Immature natural killer cell (primary cell): ENCODE results near the gene RPL19. TPM values are rescaled to one million over a fixed set of nuclear protein-coding genes. Genes with fewer than 3 reads are reported as not detected.
"Not testable (repeated sequence)": the region's sequence is repeated elsewhere in the genome, so short reads cannot be mapped to it uniquely, and the experiment has no call there.

ENCODE experiments used
- DNase-seq, 3 donors: peaks; one replicate each; pipeline ENCODE4 v3.0.0; 2022; ENCODE audit warnings: mixed read lengths in 1 of 3
- H3K27ac Mint-ChIP-seq, 6 donors: one replicate each; pipeline ENCODE4 v1.8.0; 2020; ENCODE audit warnings: mixed read lengths in 6 of 6, mild to moderate bottlenecking in 5 of 6, inconsistent platforms in 4 of 6, moderate library complexity in 3 of 6
- H3K27me3 Mint-ChIP-seq, 3 donors: one replicate each; pipeline ENCODE4 v1.8.0; 2020 to 2021; ENCODE audit warnings: low read depth in 3 of 3, mild to moderate bottlenecking in 3 of 3, mixed read lengths in 3 of 3, moderate library complexity in 3 of 3, inconsistent platforms in 1 of 3
- H3K36me3 Mint-ChIP-seq, 3 donors: one replicate each; pipeline ENCODE4 v1.8.0; 2020; ENCODE audit warnings: mixed read lengths in 3 of 3, inconsistent platforms in 2 of 3, mild to moderate bottlenecking in 2 of 3
- H3K4me1 Mint-ChIP-seq, 2 donors: one replicate each; pipeline ENCODE4 v1.8.0; 2020; ENCODE audit warnings: inconsistent platforms in 2 of 2, mild to moderate bottlenecking in 2 of 2, mixed read lengths in 2 of 2, moderate library complexity in 1 of 2
- H3K4me3 Mint-ChIP-seq, 5 donors: one replicate each; pipeline ENCODE4 v1.8.0; 2020; ENCODE audit warnings: mild to moderate bottlenecking in 5 of 5, mixed read lengths in 5 of 5, inconsistent platforms in 3 of 5, moderate library complexity in 3 of 5
- H3K9me3 Mint-ChIP-seq, 6 donors: one replicate each; pipeline ENCODE4 v1.8.0; 2020; ENCODE audit warnings: mild to moderate bottlenecking in 6 of 6, mixed read lengths in 6 of 6, inconsistent platforms in 4 of 6, moderate library complexity in 3 of 6
- polyA plus RNA-seq, 3 donors: library from polyadenylated mRNA; unstranded; fragments of 300-500 nt; fragmentation: Illumina TruSeq; gene quantifications; one replicate each; pipeline ENCODE4 v1.2.3, GENCODE V29; 2021

RPL19 gene
- polyA plus RNA-seq, 3 donors from 2014 or later, result 1,129 to 1,798 (median 1,451) TPM

- Mint-ChIP-seq H3K27ac (peak overlapping the region; percentile 85 to 97 (median 92)), H3K9me3 (no peaks in the 10 kb centered on the region), H3K27me3 (peaks cover 0 to 7% (median 6%) of the 10 kb centered on the region in 3 donors), H3K4me1 (peaks cover 19 to 21% of the 10 kb centered on the region in 2 donors), H3K36me3 (no peaks in the 10 kb centered on the region), H3K4me3 (peak overlapping the region; percentile 61 to 86 (median 79))
- DNase-seq, result peak; percentile 70 to 89 (median 71)
Observed at GRCh38 chr17:39238311-39238972, 38.4 kb downstream of the RPL19 start.

- peak; percentile 38 to 47 (median 46) for DNase-seq
- no peaks in the 10 kb centered on the region for H3K9me3 Mint-ChIP-seq
- peaks cover 2 to 12% (median 7%) of the 10 kb centered on the region in 3 donors for H3K27me3 Mint-ChIP-seq
- H3K36me3 Mint-ChIP-seq, result no peaks in the 10 kb centered on the region
- peaks cover 28 to 31% of the 10 kb centered on the region in 2 donors for H3K4me1 Mint-ChIP-seq
- peak overlapping the region in 4 of 6 donors; percentile 34 to 82 (median 44) for H3K27ac Mint-ChIP-seq
- H3K4me3 Mint-ChIP-seq, result peak overlapping the region in 4 of 5 donors; percentile 9 to 55 (median 33)
Observed at GRCh38 chr17:39239640-39240314, 39.7 kb downstream of the RPL19 start.

- Mint-ChIP-seq H3K4me1 (peaks cover 27 to 33% of the 10 kb centered on the region in 2 donors), H3K27me3 (peaks cover 2 to 12% (median 7%) of the 10 kb centered on the region in 3 donors), H3K36me3 (no peaks in the 10 kb centered on the region), H3K27ac (peak overlapping the region in 1 of 6 donors; percentile 57), H3K9me3 (no peaks in the 10 kb centered on the region), H3K4me3 (no peak overlapping the region)
- DNase-seq, result no peak
Observed at GRCh38 chr17:39240631-39241030, 40.5 kb downstream of the RPL19 start.

DNA sequence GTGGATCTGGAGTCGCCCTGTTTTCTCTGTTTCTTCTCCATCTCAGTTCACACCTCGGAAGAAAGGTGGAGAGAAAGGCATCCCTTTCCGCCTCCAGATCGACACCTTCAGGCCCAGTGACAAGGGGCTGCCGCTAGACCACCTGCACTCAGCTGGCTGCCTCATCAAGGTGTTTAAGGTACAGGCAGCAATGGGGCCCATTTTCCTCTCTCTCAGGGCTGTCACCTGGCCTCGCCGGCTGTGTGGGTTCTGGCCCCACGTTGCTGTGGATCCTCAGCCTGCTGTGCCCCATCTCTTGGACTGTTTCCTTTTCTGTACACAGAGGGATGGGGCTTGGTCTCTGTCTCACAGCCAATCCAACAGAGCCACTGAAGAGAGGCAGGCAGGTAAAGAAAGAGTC is 43.1 kb downstream of the RPL19 start:
- peaks cover 24 to 31% of the 10 kb centered on the region in 2 donors for H3K4me1 Mint-ChIP-seq
- H3K4me3 Mint-ChIP-seq, result no peak overlapping the region
- no peak overlapping the region for H3K27ac Mint-ChIP-seq
- no peaks in the 10 kb centered on the region for H3K9me3 Mint-ChIP-seq
- DNase-seq, result no peak
- no peaks in the 10 kb centered on the region for H3K36me3 Mint-ChIP-seq
- peaks cover 2 to 17% (median 7%) of the 10 kb centered on the region in 3 donors for H3K27me3 Mint-ChIP-seq

DNA sequence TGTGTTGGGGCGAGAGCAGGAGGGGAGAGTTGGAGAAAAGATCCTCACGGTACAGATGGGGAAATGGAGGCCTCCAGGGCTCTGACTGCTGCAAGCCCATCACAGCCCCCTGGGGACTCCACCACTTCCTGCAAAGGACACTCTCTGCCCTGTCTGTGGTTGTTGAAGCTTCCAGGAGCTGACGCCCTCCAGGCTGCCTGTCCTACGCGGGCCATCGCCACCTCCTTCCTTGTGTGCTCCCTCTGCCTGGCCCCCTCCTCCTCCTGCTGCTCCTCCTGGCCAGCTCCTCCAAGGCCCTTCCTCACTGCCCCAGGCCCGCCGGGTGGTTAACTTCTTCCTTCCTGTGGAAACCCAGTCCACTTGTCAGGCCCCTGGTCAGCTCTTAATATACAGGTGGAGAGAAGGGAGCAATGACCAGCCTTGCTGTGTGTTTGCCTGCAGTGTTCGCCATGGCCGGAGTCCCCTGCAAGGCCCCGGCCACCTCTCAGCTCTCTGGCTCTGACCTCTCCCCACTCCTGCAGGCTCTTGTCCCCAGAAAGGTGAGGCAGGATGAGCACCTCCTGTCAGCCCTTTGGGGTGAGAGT is 44.0 kb downstream of the RPL19 start:
- no peaks in the 10 kb centered on the region for H3K36me3 Mint-ChIP-seq
- no peak overlapping the region for H3K4me3 Mint-ChIP-seq
- no peaks in the 10 kb centered on the region for H3K9me3 Mint-ChIP-seq
- DNase-seq, result no peak
- no peak overlapping the region for H3K27ac Mint-ChIP-seq
- H3K27me3 Mint-ChIP-seq, result peaks cover 2 to 13% (median 2%) of the 10 kb centered on the region in 3 donors
- peaks cover 15 to 22% of the 10 kb centered on the region in 2 donors for H3K4me1 Mint-ChIP-seq

DNA sequence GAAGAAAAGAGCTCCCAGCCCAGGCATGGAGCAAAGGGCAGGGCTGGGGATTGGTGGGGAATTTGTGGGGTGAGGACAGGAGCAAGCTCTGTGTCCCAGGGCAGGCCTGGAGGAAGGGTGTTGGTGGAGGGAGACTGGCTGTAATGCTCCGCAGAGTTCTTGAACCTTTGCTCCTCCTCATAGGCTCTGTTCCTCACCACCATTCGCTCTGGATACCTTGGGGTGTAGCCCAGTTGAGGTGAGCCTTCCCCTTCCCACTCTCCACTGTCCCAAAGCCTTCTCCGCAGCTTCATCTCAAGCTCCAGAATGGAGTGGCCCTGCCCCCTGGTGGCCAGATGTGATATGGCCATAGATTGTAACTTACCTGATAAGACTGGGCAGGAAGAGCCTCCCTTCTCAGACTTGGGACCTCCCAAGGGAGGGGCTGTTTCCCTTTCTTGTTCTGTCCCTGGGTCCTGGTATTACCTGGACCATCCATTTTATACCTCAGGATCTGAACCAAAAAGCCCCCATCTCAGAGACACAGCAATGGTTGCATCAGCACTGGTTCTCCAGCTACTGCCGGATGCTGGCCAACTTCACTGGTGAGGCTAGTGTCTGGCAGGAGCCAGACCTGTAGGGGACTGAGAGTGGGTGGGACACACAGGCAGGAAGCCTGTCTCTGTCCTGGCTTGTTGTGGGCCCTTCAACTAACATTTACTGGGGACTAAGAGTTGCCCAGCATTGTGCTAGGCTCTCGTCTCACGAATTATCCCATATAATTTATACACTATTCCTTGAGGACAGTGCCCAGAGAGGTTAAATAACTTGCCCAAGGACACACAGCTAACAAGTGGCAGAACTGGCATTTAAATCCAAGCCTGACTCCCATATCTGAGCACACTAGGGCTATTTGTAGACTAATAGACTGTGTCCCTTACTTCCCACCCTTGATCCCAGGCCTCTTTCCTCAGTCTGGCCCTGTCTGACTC is 44.8 kb downstream of the RPL19 start:
- H3K4me1 Mint-ChIP-seq, result peaks cover 9 to 14% of the 10 kb centered on the region in 2 donors
- H3K27ac Mint-ChIP-seq, result peak overlapping the region in 2 of 6 donors; percentile 33 to 78
- peaks cover 2 to 13% (median 2%) of the 10 kb centered on the region in 3 donors for H3K27me3 Mint-ChIP-seq
- peak; percentile 72 to 78 (median 76) for DNase-seq
- no peaks in the 10 kb centered on the region for H3K36me3 Mint-ChIP-seq
- H3K9me3 Mint-ChIP-seq, result no peaks in the 10 kb centered on the region
- peak overlapping the region in 3 of 5 donors; percentile 7 to 67 (median 44) for H3K4me3 Mint-ChIP-seq

- H3K27ac Mint-ChIP-seq, result no peak overlapping the region
- H3K4me1 Mint-ChIP-seq, result peaks cover 9 to 12% of the 10 kb centered on the region in 2 donors
- H3K4me3 Mint-ChIP-seq, result no peak overlapping the region
- H3K36me3 Mint-ChIP-seq, result no peaks in the 10 kb centered on the region
- H3K27me3 Mint-ChIP-seq, result peaks cover 2 to 11% (median 2%) of the 10 kb centered on the region in 3 donors
- H3K9me3 Mint-ChIP-seq, result no peaks in the 10 kb centered on the region
- DNase-seq, result no peak
Observed at GRCh38 chr17:39246274-39246673, 46.2 kb downstream of the RPL19 start.

GRCh38 chr17:39250076-39250475 is 50.0 kb downstream of the RPL19 start:
- not testable (repeated sequence) for H3K4me1 Mint-ChIP-seq, H3K27me3 Mint-ChIP-seq, DNase-seq, H3K27ac Mint-ChIP-seq, H3K4me3 Mint-ChIP-seq, H3K9me3 Mint-ChIP-seq
- peaks cover 7 to 19% (median 7%) of the 10 kb centered on the region in 3 donors for H3K36me3 Mint-ChIP-seq

DNA sequence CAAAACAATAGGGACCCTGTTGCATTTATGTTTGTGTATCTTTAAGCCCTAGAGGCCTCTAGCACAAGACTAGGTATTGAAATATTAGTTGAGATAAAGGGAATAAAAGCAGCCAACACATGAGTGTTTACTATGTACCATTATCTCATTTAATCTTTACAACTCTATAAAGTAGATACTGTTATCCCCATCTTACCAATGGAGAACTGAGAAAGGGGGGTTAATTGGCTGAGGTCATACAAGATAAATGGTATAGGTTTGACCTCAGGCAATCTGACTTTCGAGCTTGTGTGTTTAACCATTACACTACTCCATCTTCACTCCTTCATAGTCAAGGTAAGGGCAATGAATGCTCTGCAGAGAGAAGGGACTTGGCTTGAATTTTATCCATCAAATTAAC is 51.9 kb downstream of the RPL19 start:
- Mint-ChIP-seq H3K4me1 (no peaks in the 10 kb centered on the region), H3K9me3 (no peaks in the 10 kb centered on the region), H3K4me3 (no peak overlapping the region), H3K27ac (no peak overlapping the region), H3K36me3 (peaks cover 7 to 26% (median 7%) of the 10 kb centered on the region in 3 donors), H3K27me3 (peaks cover 0 to 2% (median 0%) of the 10 kb centered on the region in 3 donors)
- no peak for DNase-seq

DNA sequence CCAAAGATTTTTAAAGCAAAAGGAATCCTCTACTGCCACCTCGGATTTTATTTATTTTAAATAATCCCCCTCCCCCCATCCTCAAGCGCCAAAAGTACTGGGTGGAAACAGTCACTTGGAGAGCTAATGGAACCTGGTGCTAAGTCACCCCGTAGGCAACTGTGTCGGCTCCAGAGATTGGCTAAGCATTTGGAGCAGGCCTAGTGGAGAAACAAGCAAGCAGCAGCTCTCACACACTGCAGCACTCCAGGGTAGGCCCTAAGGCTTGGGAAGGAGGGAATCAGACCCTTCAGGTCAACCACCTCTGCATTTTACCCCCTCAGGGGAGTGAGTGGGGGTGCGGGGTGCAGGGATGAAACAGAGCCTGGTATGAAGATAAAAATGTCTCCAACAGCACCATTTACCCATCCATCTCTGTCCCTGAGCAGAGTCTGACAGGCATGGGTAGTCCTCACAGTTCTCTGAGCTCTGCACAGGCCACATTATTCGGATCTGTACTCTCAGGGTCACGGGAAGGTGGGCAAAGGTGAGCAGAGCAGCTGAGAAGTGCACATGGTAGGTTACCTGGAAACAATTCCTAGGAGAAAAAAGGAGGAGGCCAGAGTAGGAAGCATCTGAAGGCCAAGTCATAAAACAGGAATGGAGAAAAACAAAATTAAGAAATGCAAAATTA is 52.8 kb downstream of the RPL19 start:
- Mint-ChIP-seq H3K4me3 (no peak overlapping the region), H3K4me1 (no peaks in the 10 kb centered on the region), H3K27ac (peak overlapping the region in 1 of 6 donors; percentile 0), H3K36me3 (peaks cover 7 to 32% (median 13%) of the 10 kb centered on the region in 3 donors), H3K9me3 (no peaks in the 10 kb centered on the region), H3K27me3 (no peaks in the 10 kb centered on the region)
- DNase-seq, result no peak
